B cell (primary cell): ENCODE measurements around the gene IZUMO1. TPM values are rescaled to one million over a fixed set of nuclear protein-coding genes. Genes with fewer than 3 reads are reported as not detected.

Experiments
- ATAC-seq: fragments of 200-7000 bp; cut with Tn5 transposase; one replicate; pipeline ENCODE4 v1.10.0; 2021; ENCODE audit warnings: low read depth, mild to moderate bottlenecking, moderate number of reproducible peaks, moderate library complexity
- CTCF ChIA-PET: fragments of 350-600 bp; sonication (Branson Sonifier 250); formaldehyde crosslinking; loops from one replicate; lab custom pipeline; 2021; ENCODE audit warnings: antibody characterized with exemption, inconsistent platforms; lab: Charles Lee
- POLR2A ChIA-PET: fragments of 350-600 bp; sonication (Branson Sonifier 250); formaldehyde crosslinking; loops from one replicate; lab custom pipeline; 2021; ENCODE audit warnings: antibody characterized with exemption; lab: Charles Lee
- DNase-seq: peaks from one replicate; pipeline ENCODE4 v3.0.0; 2013
- H2AFZ ChIP-seq: 2 replicates; pipeline ENCODE4 v1.6.1; 2012; ENCODE audit warnings: mild to moderate bottlenecking, low read depth, low read length; ENCODE audit not compliant: insufficient read depth, poor library complexity, severe bottlenecking
- H3K27ac ChIP-seq, 2 donors: 1 replicate in 1 of 2; 2 replicates in 1 of 2; pipeline ENCODE4 v1.5.1; 2012 to 2013; ENCODE audit warnings: low read length in 2 of 2, mild to moderate bottlenecking in 2 of 2, moderate library complexity in 1 of 2
- H3K27me3 ChIP-seq, 4 experiments: fragments of 200-600 bp in 1 of 4; sonication (generic) in 1 of 4; replicated peaks in 1 of 4; 1 replicate in 2 of 4; 2 replicates in 2 of 4; pipeline versions ENCODE4 v1.6.1 to v1.7.0; 2013 to 2016; ENCODE audit warnings: low read length in 3 of 4, mild to moderate bottlenecking in 2 of 4, mixed read lengths in 1 of 4, moderate library complexity in 1 of 4; ENCODE audit not compliant: insufficient read depth in 4 of 4, control insufficient read depth in 3 of 4; ENCODE audit errors: control extremely low read depth in 1 of 4
- H3K36me3 ChIP-seq, 2 experiments: replicated peaks in 1 of 2; 1 replicate in 1 of 2; 2 replicates in 1 of 2; pipeline versions ENCODE4 v1.6.1 to v1.7.1; 2013; ENCODE audit warnings: low read length in 1 of 2; ENCODE audit not compliant: insufficient read depth in 2 of 2, control insufficient read depth in 1 of 2; ENCODE audit errors: control extremely low read depth in 1 of 2, extremely low read depth in 1 of 2
- H3K4me1 ChIP-seq, 2 donors: fragments of 200-600 bp in 1 of 2; sonication (generic) in 1 of 2; 1 replicate in 1 of 2; 2 replicates in 1 of 2; pipeline versions ENCODE4 v1.5.1 to v1.6.1; 2013 to 2017; ENCODE audit warnings: low read length in 2 of 2; ENCODE audit not compliant: control insufficient read depth in 2 of 2, insufficient read depth in 2 of 2
- H3K4me2 ChIP-seq: replicated peaks from 2 replicates; pipeline ENCODE3; 2012; ENCODE audit warnings: mild to moderate bottlenecking, low read depth, low read length; ENCODE audit not compliant: poor library complexity, severe bottlenecking
- H3K4me3 ChIP-seq, 5 experiments: fragments of 200-600 bp in 1 of 5; sonication (generic) in 1 of 5; 1 replicate in 3 of 5; 2 replicates in 2 of 5; pipeline versions ENCODE4 v1.5.1 to v1.7.0; 2011 to 2016; ENCODE audit warnings: low read length in 4 of 5, mild to moderate bottlenecking in 4 of 5, low read depth in 2 of 5, control low read depth in 1 of 5, moderate library complexity in 1 of 5; ENCODE audit not compliant: insufficient read depth in 1 of 5; ENCODE audit errors: control extremely low read depth in 1 of 5, extremely low read depth in 1 of 5
- H3K79me2 ChIP-seq: fragments of 200-600 bp; sonication (generic); one replicate; pipeline ENCODE4 v1.6.0; 2016; ENCODE audit warnings: low read length; ENCODE audit not compliant: control insufficient read depth, insufficient read depth
- H3K9ac ChIP-seq: fragments of 200-600 bp; sonication (generic); 2 replicates; pipeline ENCODE4 v1.6.1; 2017; ENCODE audit warnings: mild to moderate bottlenecking, low read length, moderate library complexity
- H3K9me3 ChIP-seq, 3 donors: one replicate each; pipeline versions ENCODE4 v1.6.1 to v1.7.1; 2013; ENCODE audit warnings: low read length in 2 of 3; ENCODE audit not compliant: control insufficient read depth in 2 of 3, insufficient read depth in 1 of 3; ENCODE audit errors: control extremely low read depth in 1 of 3
- H4K20me1 ChIP-seq: 2 replicates; pipeline ENCODE4 v1.6.0; 2012; ENCODE audit warnings: mild to moderate bottlenecking, low read length; ENCODE audit not compliant: insufficient read depth, control insufficient read depth, poor library complexity, severe bottlenecking
- H3K27ac Mint-ChIP-seq: one replicate; pipeline ENCODE4 v1.8.0; 2021; ENCODE audit warnings: mixed read lengths
- H3K27me3 Mint-ChIP-seq: one replicate; pipeline ENCODE4 v1.8.0; 2021; ENCODE audit warnings: mixed read lengths
- H3K4me1 Mint-ChIP-seq: one replicate; pipeline ENCODE4 v1.8.0; 2021; ENCODE audit warnings: mixed read lengths
- H3K4me3 Mint-ChIP-seq: one replicate; pipeline ENCODE4 v1.8.0; 2021; ENCODE audit warnings: mixed read lengths
- H3K9me3 Mint-ChIP-seq: one replicate; pipeline ENCODE4 v1.8.0; 2022; ENCODE audit warnings: mixed read lengths; ENCODE audit not compliant: insufficient read depth
- CTCF ChIP-seq: fragments of 200-600 bp; IDR thresholded peaks from one replicate; pipeline ENCODE4 v1.8.0; 2022; ENCODE audit warnings: antibody characterized with exemption, mild to moderate bottlenecking
- EZH2 ChIP-seq: IDR thresholded peaks from 2 replicates; pipeline ENCODE4 v1.6.1; 2012; ENCODE audit warnings: borderline replicate concordance, low read depth, mild to moderate bottlenecking, moderate library complexity, low read length; ENCODE audit not compliant: insufficient read depth, poor library complexity, severe bottlenecking
- WGBS: methylation state at CpG from one replicate; pipeline ENCODE4 v1.1.5; 2013; ENCODE audit warnings: missing lambda C conversion rate; ENCODE audit not compliant: insufficient coverage; 5-methylcytosine and 5-hydroxymethylcytosine counted together
- intact Hi-C: fragments of 100-400 bp; cut with micrococcal nuclease; formaldehyde crosslinking; loops from one replicate; pipeline ENCODE4 v1.10.0; 2022
- polyA plus RNA-seq: library from polyadenylated mRNA; depleted of rRNA; stranded (reverse); fragments of >200 nt; gene quantifications from 2 replicates; pipeline ENCODE4 v1.2.3, GENCODE V29; 2012
- total RNA-seq, 2 donors: library from RNA; stranded (reverse); fragments of 120-200 nt in 1 of 2; gene quantifications; 1 replicate in 1 of 2; 2 replicates in 1 of 2; pipeline versions ENCODE4 v1.2.3 to v1.2.4, GENCODE V29; 2013 to 2022

Gene IZUMO1
- total and polyA plus RNA-seq, 2 donors (not counting 1 experiment from before 2014, with no cell fraction given), result not detected

GRCh38 chr19:48738557-48739403, 7.9 kb downstream of the IZUMO1 start:
- ChIA-PET POLR2A (interaction anchor here (0.6 to 1.8 kb wide), 11 partner anchors 8 to 1590 kb away, joined by 3 to 11 read pairs (median 3); partner anchors contain the start of genes CA11, IZUMO1, KCNC3 and PPP1R15A), CTCF (interaction anchor here (0.6 to 3.2 kb wide), 16 partner anchors 9 to 468 kb away, joined by 3 to 18 read pairs (median 5); partner anchors contain the start of genes CA11 and IZUMO1)
- Mint-ChIP-seq H3K27ac (peak overlapping the region; percentile 67), H3K27me3 (peaks cover 15% of the 10 kb centered on the region), H3K4me1 (peaks cover 15% of the 10 kb centered on the region), H3K4me3 (peak overlapping the region; percentile 63), H3K9me3 (no peaks in the 10 kb centered on the region)
- Histone ChIP-seq H3K9ac (peak overlapping the region; percentile 64), H3K27me3 (peaks cover 0 to 26% (median 10%) of the 10 kb centered on the region in 4 experiments), H3K79me2 (no peaks in the 10 kb centered on the region), H2AFZ (peak overlapping the region; percentile 87), H3K36me3 (no peaks in the 10 kb centered on the region), H3K4me1 (peaks cover 22 to 25% of the 10 kb centered on the region in 2 donors), H3K9me3 (peaks cover 0 to 29% (median 0%) of the 10 kb centered on the region in 3 donors), H3K27ac (no peak overlapping the region), H3K4me3 (peak overlapping the region in 3 of 5 experiments; percentile 48 to 65 (median 54)), H4K20me1 (no peaks in the 10 kb centered on the region), H3K4me2 (peak overlapping the region; percentile 99)
- WGBS, result 3% methylated on average over 96 of the region's 96 CpGs
- TF ChIP-seq CTCF, result peak; percentile 54
- no peak for TF ChIP-seq EZH2
- intact Hi-C loops, result loop anchor here (1.0 kb wide), 3 partner anchors 24 to 92 kb away; partner anchors contain the start of gene CA11
- DNase-seq, result peak; percentile 91
- peak; percentile 93 for ATAC-seq
